Pancreas (tissue), 10 donors: ENCODE results near the gene GBF1. TPM values are rescaled to one million over a fixed set of nuclear protein-coding genes. Genes with fewer than 3 reads are reported as not detected.

ENCODE experiments used
- ATAC-seq, 4 donors: fragments of 200-7000 bp; cut with Tn5 transposase; one replicate each; pipeline versions ENCODE4 v1.8.0 to v1.9.1; 2020; ENCODE audit warnings: mild to moderate bottlenecking in 4 of 4, moderate library complexity in 4 of 4
- DNase-seq, 6 donors: peaks; one replicate each; pipeline ENCODE4 v3.0.0-alpha.2; 2020
- FAIRE-seq: peaks from 2 replicates; lab custom pipeline; 2012; peaks lifted over from hg19 to GRCh38; lab: Jason Lieb, UNC
- H3K27ac ChIP-seq, 4 donors: fragments of 200-600 bp; sonication (generic); 1 replicate in 3 of 4; 2 replicates in 1 of 4; pipeline versions ENCODE4 v1.5.0 to v1.8.0; 2020
- H3K27me3 ChIP-seq, 4 donors: fragments of 200-600 bp; one replicate each; pipeline ENCODE4 v1.8.0; 2021
- H3K36me3 ChIP-seq, 3 donors: fragments of 200-600 bp; sonication (generic) in 1 of 3; one replicate each; pipeline versions ENCODE4 v1.5.0 to v1.8.0; 2020 to 2021
- H3K4me1 ChIP-seq, 3 donors: fragments of 200-600 bp; one replicate each; pipeline ENCODE4 v1.8.0; 2021
- H3K4me3 ChIP-seq, 4 donors: fragments of 200-600 bp; sonication (generic) in 2 of 4; one replicate each; pipeline versions ENCODE4 v1.5.0 to v1.8.0; 2020 to 2021
- H3K9me3 ChIP-seq, 4 donors: fragments of 200-600 bp; one replicate each; pipeline ENCODE4 v1.8.0; 2021
- CTCF ChIP-seq, 4 donors: fragments of 200-600 bp; sonication (generic) in 3 of 4; IDR thresholded peaks; one replicate each; pipeline versions ENCODE4 v1.5.0 to v1.8.0; 2021; ENCODE audit warnings: antibody characterized with exemption in 4 of 4
- WGBS, 2 donors: extraction: QIAGEN DNeasy Blood & Tissue Kit; methylation state at CpG; one replicate each; pipeline ENCODE4 v1.1.7; 2013; 5-methylcytosine and 5-hydroxymethylcytosine counted together
- intact Hi-C, 3 donors: fragments of 100-400 bp; cut with DNase I; formaldehyde crosslinking; loops; one replicate each; pipeline versions ENCODE4 v1.11.1 to v1.14.2; 2022
- polyA plus RNA-seq, 2 donors: library from polyadenylated mRNA; stranded (reverse); fragments of 200-250 nt; gene quantifications; one replicate each; pipeline ENCODE4 v1.2.3, GENCODE V29; 2013
- total RNA-seq, 6 donors: library from RNA; stranded (reverse); fragmentation: NEBNext Ultra II Directional in 4 of 6; extraction: Animal tissue kit (Norgen Biotek cat#: 25700) in 4 of 6; gene quantifications; one replicate each; pipeline versions ENCODE4 v1.2.1 to v1.2.4, GENCODE V29; 2021 to 2023
- donor health status: healthy with polysubstance abuse.
- donor health status: DM: no; HTN: no; CAD: no; lungs with moderate emphysema.
- donor health status: DM: no; HTN: no; CAD: no.
- donor health status: control.
- donor health status: control.
- donor health status: Bipolar disorder and iron deficiency.
- donor health status: DM: yes; HTN: yes; CAD: no.
- donor health status: DM: no; HTN: no; CAD: no.
- donor health status: DM: no; HTN: no; CAD: no.
- donor health status: DM: yes; HTN: yes; CAD: no.

GBF1 gene
- total and polyA plus RNA-seq, 8 donors = 14.9 to 27.6 (median 18.2) TPM

- intact Hi-C loops = loop anchor here in 1 of 3 donors (5.0 kb wide), 1 partner anchor 125 kb away; no protein-coding TSS in a partner anchor
Observed at GRCh38 chr10:102227050-102227449, 18.3 kb upstream of the GBF1 start.

GRCh38 chr10:102229810-102230263 is 15.5 kb upstream of the GBF1 start:
- Histone ChIP-seq H3K36me3 (no peaks in the 10 kb centered on the region), H3K4me1 (peaks cover 0 to 19% (median 0%) of the 10 kb centered on the region in 3 donors), H3K9me3 (no peaks in the 10 kb centered on the region), H3K4me3 (peak overlapping the region in 2 of 4 donors; percentile 45 to 47), H3K27ac (no peak overlapping the region), H3K27me3 (no peaks in the 10 kb centered on the region)
- intact Hi-C loops = loop anchor here in 2 of 3 donors (5.0 to 10.0 kb wide), 3 partner anchors 55 to 247 kb away; no protein-coding TSS in a partner anchor
- ATAC-seq (peak; percentile 73 to 86 (median 81)), FAIRE-seq (no peak), DNase-seq (peak; percentile 76 to 96 (median 89))
- peak; percentile 73 to 86 (median 82) for TF ChIP-seq CTCF (IDR thresholded peaks at IDR 0.05)
- 0 to 1% methylated on average over 24 of the region's 24 CpGs for WGBS, 2 donors

More at GRCh38 chr10:102227050-102227449, 18.3 kb upstream of the GBF1 start:
- 62 to 67% methylated on average over 8 of the region's 8 CpGs for WGBS, 2 donors
- Histone ChIP-seq H3K9me3 (no peaks in the 10 kb centered on the region), H3K36me3 (no peaks in the 10 kb centered on the region), H3K27me3 (no peaks in the 10 kb centered on the region), H3K27ac (no peak overlapping the region), H3K4me1 (peaks cover 0 to 19% (median 0%) of the 10 kb centered on the region in 3 donors), H3K4me3 (no peak overlapping the region)
- DNase-seq = no peak
- no peak for TF ChIP-seq CTCF (IDR thresholded peaks at IDR 0.05)
- ATAC-seq = no peak
- no peak for FAIRE-seq

- TF ChIP-seq CTCF (IDR thresholded peaks at IDR 0.05) = no peak
- H3K9me3 ChIP-seq = no peaks in the 10 kb centered on the region
- peak overlapping the region; percentile 13 to 47 (median 33) for H3K4me3 ChIP-seq
- peaks cover 0 to 19% (median 0%) of the 10 kb centered on the region in 3 donors for H3K4me1 ChIP-seq
- H3K27ac ChIP-seq = no peak overlapping the region
- DNase-seq = peak; percentile 28 to 84 (median 58)
- ATAC-seq = peak; percentile 33 to 39 (median 37)
- intact Hi-C loops = loop anchor here in 2 of 3 donors (5.0 to 10.0 kb wide), 3 partner anchors 54 to 247 kb away; no protein-coding TSS in a partner anchor
- WGBS, 2 donors = 1 to 2% methylated on average over 46 to 50 of the region's 50 CpGs
- H3K36me3 ChIP-seq = no peaks in the 10 kb centered on the region
- FAIRE-seq = no peak
- H3K27me3 ChIP-seq = no peaks in the 10 kb centered on the region
Observed at GRCh38 chr10:102230264-102230860, 15.0 kb upstream of the GBF1 start.

- intact Hi-C loops = loop anchor here in 2 of 3 donors (5.0 to 10.0 kb wide), 3 partner anchors 54 to 246 kb away; no protein-coding TSS in a partner anchor
- Histone ChIP-seq H3K4me3 (peak overlapping the region; percentile 13 to 47 (median 33)), H3K36me3 (no peaks in the 10 kb centered on the region), H3K27me3 (no peaks in the 10 kb centered on the region), H3K4me1 (peaks cover 0 to 19% (median 0%) of the 10 kb centered on the region in 3 donors), H3K27ac (no peak overlapping the region), H3K9me3 (no peaks in the 10 kb centered on the region)
- no peak for TF ChIP-seq CTCF (IDR thresholded peaks at IDR 0.05)
- peak in 2 of 4 donors; percentile 9 to 27 for ATAC-seq
- whole genome bisulfite sequencing, 2 donors = 3% methylated on average over 44 to 52 of the region's 52 CpGs
- FAIRE-seq = no peak
- peak in 5 of 6 donors; percentile 25 to 86 (median 57) for DNase-seq
Observed at GRCh38 chr10:102230861-102231356, 14.4 kb upstream of the GBF1 start.
